ENCODE data around the gene PAX2. TPM values are rescaled to one million over a fixed set of nuclear protein-coding genes. Genes with fewer than 3 reads are reported as not detected.

The PAX2 gene
- total RNA-seq, 1 experiment from 2014 or later, result 0.45 TPM

DNA sequence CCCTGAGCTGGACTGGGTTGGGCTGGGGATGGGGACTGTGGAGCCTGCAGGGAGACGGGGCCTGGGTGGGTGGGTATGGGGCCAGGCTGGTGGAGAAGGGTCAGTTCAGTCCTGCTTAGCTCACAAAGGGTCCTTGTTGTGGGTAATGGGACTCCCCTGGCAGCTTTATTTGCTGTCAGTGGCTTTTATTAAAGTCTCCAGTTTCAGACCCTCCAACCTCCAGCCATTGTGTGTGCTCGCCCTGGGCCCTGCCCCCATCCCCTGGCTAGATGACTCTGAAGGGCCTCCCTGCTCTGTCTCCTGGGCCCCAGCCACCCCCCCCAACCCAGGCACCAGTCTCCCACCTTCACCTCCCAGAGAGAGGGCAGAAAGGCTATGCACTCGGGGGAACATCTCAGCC is 123.0 kb downstream of the PAX2 start:
- Histone ChIP-seq H3K4me1 (no peaks in the 10 kb centered on the region), H3K36me3 (ENCODE audit: control insufficient read depth, insufficient read depth, low read length) (no peaks in the 10 kb centered on the region; the same call in 1 of the 2 replicates), H3K9me3 (no peaks in the 10 kb centered on the region), H3K27me3 (replicated peaks; ENCODE audit: control insufficient read depth, insufficient read depth, low read length) (no peaks in the 10 kb centered on the region), H3K4me3 (ENCODE audit: low read depth, low read length) (no peak overlapping the region)
- POLR2A ChIA-PET, result no interaction called here
- H3K27me3 Mint-ChIP-seq (ENCODE audit: insufficient read depth, unreplicated experiment), result no peaks in the 10 kb centered on the region
- BruUV-seq (replicated peaks), result no TSS peak
- intact Hi-C loops (cut with micrococcal nuclease; ENCODE audit: unreplicated experiment), result no loop called here
- CTCF ChIA-PET, result no interaction called here
- no peak overlapping the region for H3K27ac Mint-ChIP-seq (ENCODE audit: unreplicated experiment)
- DNase-seq, result no peak
- no peak overlapping the region for H3K4me3 Mint-ChIP-seq (ENCODE audit: unreplicated experiment)
- TF ChIP-seq, protein P1, sequence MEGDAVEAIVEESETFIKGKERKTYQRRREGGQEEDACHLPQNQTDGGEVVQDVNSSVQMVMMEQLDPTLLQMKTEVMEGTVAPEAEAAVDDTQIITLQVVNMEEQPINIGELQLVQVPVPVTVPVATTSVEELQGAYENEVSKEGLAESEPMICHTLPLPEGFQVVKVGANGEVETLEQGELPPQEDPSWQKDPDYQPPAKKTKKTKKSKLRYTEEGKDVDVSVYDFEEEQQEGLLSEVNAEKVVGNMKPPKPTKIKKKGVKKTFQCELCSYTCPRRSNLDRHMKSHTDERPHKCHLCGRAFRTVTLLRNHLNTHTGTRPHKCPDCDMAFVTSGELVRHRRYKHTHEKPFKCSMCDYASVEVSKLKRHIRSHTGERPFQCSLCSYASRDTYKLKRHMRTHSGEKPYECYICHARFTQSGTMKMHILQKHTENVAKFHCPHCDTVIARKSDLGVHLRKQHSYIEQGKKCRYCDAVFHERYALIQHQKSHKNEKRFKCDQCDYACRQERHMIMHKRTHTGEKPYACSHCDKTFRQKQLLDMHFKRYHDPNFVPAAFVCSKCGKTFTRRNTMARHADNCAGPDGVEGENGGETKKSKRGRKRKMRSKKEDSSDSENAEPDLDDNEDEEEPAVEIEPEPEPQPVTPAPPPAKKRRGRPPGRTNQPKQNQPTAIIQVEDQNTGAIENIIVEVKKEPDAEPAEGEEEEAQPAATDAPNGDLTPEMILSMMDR (IDR thresholded peaks at IDR 0.05; ENCODE audit: insufficient read depth in 1 of 2, low read depth in 1 of 2, low read length in 1 of 2, severe bottlenecking in 1 of 2, unreplicated experiment in 1 of 2), result no peak
- no peaks in the 10 kb centered on the region for H3K36me3 Mint-ChIP-seq (ENCODE audit: insufficient read depth, unreplicated experiment)
- no peaks in the 10 kb centered on the region for H3K9me3 Mint-ChIP-seq (ENCODE audit: unreplicated experiment)
- no peaks in the 10 kb centered on the region for H3K4me1 Mint-ChIP-seq (ENCODE audit: low read depth, unreplicated experiment)

DNA sequence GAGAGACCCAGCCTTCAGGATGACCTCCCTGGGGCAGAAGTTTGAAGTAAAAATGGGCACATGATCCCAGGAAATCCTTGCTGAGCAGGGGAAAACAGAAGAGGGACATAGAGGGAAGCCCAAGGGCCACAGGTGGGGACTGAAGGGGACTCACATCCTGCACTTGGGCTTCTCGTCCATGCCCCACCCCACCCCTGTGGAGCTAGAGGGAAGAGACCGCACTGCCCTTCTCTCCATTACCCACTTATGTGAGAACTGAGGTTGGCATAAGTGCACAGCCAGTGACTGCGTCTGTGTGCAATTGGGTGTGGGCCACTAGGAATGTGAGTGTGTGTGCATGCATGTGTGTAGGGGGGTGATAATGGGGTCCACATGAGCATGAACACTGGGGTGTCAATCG is 124.0 kb downstream of the PAX2 start:
- ChIA-PET CTCF (interaction anchor here (0.5 to 0.6 kb wide), 3 partner anchors 19 to 189 kb away, joined by 3 to 8 read pairs (median 4); no protein-coding TSS in a partner anchor), POLR2A (no interaction called here)
- no peak overlapping the region for H3K4me3 ChIP-seq (ENCODE audit: low read depth, low read length)
- Mint-ChIP-seq H3K36me3 (ENCODE audit: insufficient read depth, unreplicated experiment) (no peaks in the 10 kb centered on the region), H3K4me3 (ENCODE audit: unreplicated experiment) (no peak overlapping the region), H3K27me3 (ENCODE audit: insufficient read depth, unreplicated experiment) (no peaks in the 10 kb centered on the region), H3K27ac (ENCODE audit: unreplicated experiment) (no peak overlapping the region), H3K4me1 (ENCODE audit: low read depth, unreplicated experiment) (peaks cover 3% of the 10 kb centered on the region), H3K9me3 (ENCODE audit: unreplicated experiment) (no peaks in the 10 kb centered on the region)
- H3K27me3 ChIP-seq (replicated peaks; ENCODE audit: control insufficient read depth, insufficient read depth, low read length), result no peaks in the 10 kb centered on the region
- no peaks in the 10 kb centered on the region; the same call in 1 of the 2 replicates for H3K36me3 ChIP-seq (ENCODE audit: control insufficient read depth, insufficient read depth, low read length)
- TF ChIP-seq, protein P1 (IDR thresholded peaks at IDR 0.05; ENCODE audit: insufficient read depth in 1 of 2, low read depth in 1 of 2, low read length in 1 of 2, severe bottlenecking in 1 of 2, unreplicated experiment in 1 of 2), result no peak
- intact Hi-C loops (cut with micrococcal nuclease; ENCODE audit: unreplicated experiment), result no loop called here
- H3K9me3 ChIP-seq, result no peaks in the 10 kb centered on the region
- BruUV-seq (replicated peaks), result no TSS peak
- H3K4me1 ChIP-seq, result no peaks in the 10 kb centered on the region
- no peak for DNase-seq

DNA sequence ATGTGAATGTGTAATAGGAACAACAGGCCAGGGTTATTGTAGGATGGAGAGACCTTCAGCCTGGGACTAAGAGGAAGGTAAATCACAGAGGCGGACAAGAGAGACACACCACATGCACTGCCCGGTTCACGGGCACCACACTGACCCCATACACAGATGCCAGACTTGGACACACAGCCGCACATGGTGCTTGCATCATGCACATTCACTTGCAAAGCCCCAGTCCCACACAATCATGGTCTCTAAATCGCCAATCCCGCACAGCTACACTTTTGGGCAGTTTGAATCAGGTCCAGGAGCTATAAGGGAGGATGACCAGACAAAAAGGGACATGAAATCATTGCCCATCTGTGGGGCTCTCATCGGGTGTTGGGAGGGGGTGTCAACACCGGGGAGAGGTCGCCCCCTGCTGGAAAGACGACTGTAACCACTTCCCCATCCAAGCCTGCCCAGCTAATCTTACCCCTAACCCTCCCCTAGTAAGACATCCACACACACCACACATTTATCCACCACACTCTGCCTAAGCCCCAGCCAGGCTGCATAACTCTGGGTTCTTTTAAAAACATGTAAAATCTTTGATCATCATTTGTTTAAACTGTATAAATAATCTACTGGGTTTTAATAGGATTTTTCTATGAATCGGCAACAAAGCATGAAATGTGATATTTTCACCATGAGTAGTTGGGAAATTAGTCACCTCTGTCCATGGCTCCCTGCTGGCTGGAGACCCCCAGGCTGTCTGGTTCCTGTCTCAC is 126.8 kb downstream of the PAX2 start:
- ChIA-PET POLR2A (interaction anchor here (1.0 kb wide), 1 partner anchor 337 kb away, joined by 6 read pairs; the partner anchor contains the start of gene HIF1AN), CTCF (interaction anchor here (0.6 to 1.2 kb wide), 5 partner anchors 87 to 1116 kb away, joined by 3 to 4 read pairs (median 3); no protein-coding TSS in a partner anchor)
- peaks cover 22% of the 10 kb centered on the region for H3K4me1 ChIP-seq
- peak; percentile 58 to 71 for DNase-seq
- no peaks in the 10 kb centered on the region for H3K27me3 ChIP-seq (replicated peaks; ENCODE audit: control insufficient read depth, insufficient read depth, low read length)
- H3K27me3 Mint-ChIP-seq (ENCODE audit: insufficient read depth, unreplicated experiment), result no peaks in the 10 kb centered on the region
- H3K4me1 Mint-ChIP-seq (ENCODE audit: low read depth, unreplicated experiment), result peaks cover 28% of the 10 kb centered on the region
- intact Hi-C loops (cut with micrococcal nuclease; ENCODE audit: unreplicated experiment), result no loop called here
- H3K9me3 ChIP-seq, result no peaks in the 10 kb centered on the region
- H3K36me3 Mint-ChIP-seq (ENCODE audit: insufficient read depth, unreplicated experiment), result no peaks in the 10 kb centered on the region
- no TSS peak for BruUV-seq (replicated peaks)
- H3K36me3 ChIP-seq (ENCODE audit: control insufficient read depth, insufficient read depth, low read length), result no peaks in the 10 kb centered on the region
- no peaks in the 10 kb centered on the region for H3K9me3 Mint-ChIP-seq (ENCODE audit: unreplicated experiment)
- no peak overlapping the region for H3K27ac Mint-ChIP-seq (ENCODE audit: unreplicated experiment)
- H3K4me3 Mint-ChIP-seq (ENCODE audit: unreplicated experiment), result no peak overlapping the region
- TF ChIP-seq, protein P1 (IDR thresholded peaks at IDR 0.05; ENCODE audit: insufficient read depth in 1 of 2, low read depth in 1 of 2, low read length in 1 of 2, severe bottlenecking in 1 of 2, unreplicated experiment in 1 of 2), result peak; percentile 63
- no peak overlapping the region for H3K4me3 ChIP-seq (ENCODE audit: low read depth, low read length)

Measured in Caco-2 (cell line).